Activated naive CD8-positive, alpha-beta T cell (primary cell): ENCODE measurements around the gene CTNND2.

Experiments used
- H3K27ac Mint-ChIP-seq: one replicate; pipeline ENCODE4 v1.8.0; 2021; ENCODE audit warnings: mixed read lengths
- H3K27me3 Mint-ChIP-seq: one replicate; pipeline ENCODE4 v1.8.0; 2021; ENCODE audit warnings: mixed read lengths
- H3K36me3 Mint-ChIP-seq: one replicate; pipeline ENCODE4 v1.8.0; 2021; ENCODE audit warnings: mixed read lengths
- H3K4me1 Mint-ChIP-seq: one replicate; pipeline ENCODE4 v1.8.0; 2021; ENCODE audit warnings: low read depth, mixed read lengths
- H3K4me3 Mint-ChIP-seq: one replicate; pipeline ENCODE4 v1.8.0; 2021; ENCODE audit warnings: mild to moderate bottlenecking, mixed read lengths
- H3K9me3 Mint-ChIP-seq: one replicate; pipeline ENCODE4 v1.8.0; 2021; ENCODE audit warnings: low read depth, mixed read lengths

CTNND2 gene

DNA sequence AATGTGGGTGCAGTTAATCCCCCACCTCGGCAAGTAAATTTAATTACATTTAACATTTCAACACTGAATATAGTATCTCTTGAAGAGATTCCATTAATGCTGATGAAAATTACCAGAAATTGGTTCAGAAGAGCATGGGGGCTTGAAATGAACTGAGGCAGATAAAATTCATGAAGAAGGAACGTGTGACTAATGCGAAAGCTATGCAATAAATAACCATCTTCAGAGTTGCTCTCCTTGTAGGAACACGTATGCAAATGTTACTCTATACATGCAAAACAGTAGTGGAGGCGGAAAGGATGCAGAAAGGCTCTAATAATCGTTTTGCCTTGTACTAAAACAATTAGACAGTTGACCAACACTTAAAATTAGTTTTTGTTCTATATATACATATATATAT is 320.2 kb downstream of the CTNND2 start:
- Mint-ChIP-seq H3K27ac (no peak overlapping the region), H3K4me1 (no peaks in the 10 kb centered on the region), H3K27me3 (no peaks in the 10 kb centered on the region), H3K4me3 (no peak overlapping the region), H3K36me3 (no peaks in the 10 kb centered on the region), H3K9me3 (no peaks in the 10 kb centered on the region)

DNA sequence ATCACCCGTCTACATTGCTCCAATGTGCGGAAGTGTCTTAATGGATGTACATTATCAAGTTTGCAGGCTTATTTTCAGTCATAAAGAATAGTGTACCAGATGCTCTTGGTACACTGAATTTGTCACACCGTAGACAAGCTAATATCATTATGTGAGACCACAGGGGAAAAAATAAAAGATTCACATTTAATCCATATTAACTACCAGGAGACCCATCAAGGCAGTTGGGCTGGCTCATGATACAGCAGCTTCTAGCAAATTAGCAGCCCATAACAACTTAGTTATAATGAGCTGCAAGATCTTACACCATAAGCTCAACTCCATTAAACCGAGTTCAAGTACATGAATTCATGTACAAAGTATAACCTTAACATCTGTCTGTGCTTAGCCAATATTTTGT is 324.9 kb downstream of the CTNND2 start:
- no peaks in the 10 kb centered on the region for H3K36me3 Mint-ChIP-seq
- H3K27me3 Mint-ChIP-seq, result no peaks in the 10 kb centered on the region
- no peaks in the 10 kb centered on the region for H3K4me1 Mint-ChIP-seq
- no peak overlapping the region for H3K27ac Mint-ChIP-seq
- no peaks in the 10 kb centered on the region for H3K9me3 Mint-ChIP-seq
- no peak overlapping the region for H3K4me3 Mint-ChIP-seq

- Mint-ChIP-seq H3K4me3 (no peak overlapping the region), H3K36me3 (no peaks in the 10 kb centered on the region), H3K27ac (no peak overlapping the region), H3K4me1 (no peaks in the 10 kb centered on the region), H3K27me3 (no peaks in the 10 kb centered on the region), H3K9me3 (peaks cover 4% of the 10 kb centered on the region)
Observed at GRCh38 chr5:11574787-11575186, 329.5 kb downstream of the CTNND2 start.

DNA sequence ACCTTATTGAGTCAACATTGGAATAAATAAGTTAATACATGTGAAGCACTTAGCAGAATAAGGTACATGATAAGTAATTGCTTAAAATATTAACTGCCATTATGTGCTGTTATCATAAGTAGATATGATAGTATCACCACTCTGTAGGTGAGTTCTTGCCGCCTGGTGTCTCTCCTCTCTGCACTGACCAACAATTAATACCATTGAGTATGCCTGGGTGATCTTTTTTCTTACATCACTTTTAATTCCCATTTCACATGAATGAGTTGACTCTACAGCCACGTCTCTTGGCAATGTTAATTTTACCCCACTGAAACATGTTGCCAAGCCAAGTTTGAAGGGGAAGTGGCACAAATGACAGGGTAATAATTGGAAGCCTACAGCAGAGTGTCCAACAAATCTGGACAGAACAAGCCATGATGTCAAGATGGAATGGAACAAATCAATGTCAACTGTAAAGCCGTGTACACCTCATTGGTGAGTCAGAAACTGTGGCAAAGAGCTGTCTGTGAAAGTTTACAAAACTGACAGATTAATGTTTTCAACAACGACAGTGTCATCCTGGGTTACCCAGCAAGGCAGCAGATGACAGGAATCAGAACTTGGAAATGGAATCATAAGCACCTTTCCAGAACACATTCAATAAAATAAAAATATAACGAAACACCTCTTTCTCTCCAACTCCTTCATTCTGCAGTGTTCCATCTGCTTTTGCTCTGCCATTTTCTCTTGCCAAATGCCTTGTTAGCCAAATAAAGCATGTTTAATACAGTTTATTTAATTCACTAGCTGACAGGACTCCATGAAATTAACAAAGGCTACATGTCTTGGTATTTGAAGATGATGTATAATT is 330.9 kb downstream of the CTNND2 start:
- H3K27ac Mint-ChIP-seq, result no peak overlapping the region
- no peaks in the 10 kb centered on the region for H3K27me3 Mint-ChIP-seq
- peaks cover 4% of the 10 kb centered on the region for H3K9me3 Mint-ChIP-seq
- no peaks in the 10 kb centered on the region for H3K4me1 Mint-ChIP-seq
- H3K4me3 Mint-ChIP-seq, result no peak overlapping the region
- H3K36me3 Mint-ChIP-seq, result no peaks in the 10 kb centered on the region

DNA sequence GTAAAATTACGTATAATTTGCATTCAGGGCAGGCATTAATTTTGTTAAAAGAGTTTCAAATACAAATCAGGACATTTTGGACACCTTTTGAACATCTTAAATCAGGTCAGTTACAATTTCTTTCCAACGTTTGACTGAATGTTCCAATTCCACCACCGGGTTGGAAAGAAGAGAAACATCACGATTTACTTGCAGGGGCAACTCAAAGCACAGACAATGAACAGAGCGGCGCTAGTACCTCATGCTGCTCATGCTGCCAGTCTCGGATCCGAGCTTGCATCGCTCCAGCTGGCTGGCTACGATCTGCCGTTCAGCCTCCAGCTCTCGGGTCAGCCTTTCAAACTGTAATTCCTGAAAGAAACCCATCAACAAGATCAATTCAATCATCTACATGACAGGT is 339.5 kb downstream of the CTNND2 start:
- Mint-ChIP-seq H3K36me3 (no peaks in the 10 kb centered on the region), H3K27me3 (no peaks in the 10 kb centered on the region), H3K4me3 (no peak overlapping the region), H3K27ac (no peak overlapping the region), H3K9me3 (peaks cover 3% of the 10 kb centered on the region), H3K4me1 (no peaks in the 10 kb centered on the region)

DNA sequence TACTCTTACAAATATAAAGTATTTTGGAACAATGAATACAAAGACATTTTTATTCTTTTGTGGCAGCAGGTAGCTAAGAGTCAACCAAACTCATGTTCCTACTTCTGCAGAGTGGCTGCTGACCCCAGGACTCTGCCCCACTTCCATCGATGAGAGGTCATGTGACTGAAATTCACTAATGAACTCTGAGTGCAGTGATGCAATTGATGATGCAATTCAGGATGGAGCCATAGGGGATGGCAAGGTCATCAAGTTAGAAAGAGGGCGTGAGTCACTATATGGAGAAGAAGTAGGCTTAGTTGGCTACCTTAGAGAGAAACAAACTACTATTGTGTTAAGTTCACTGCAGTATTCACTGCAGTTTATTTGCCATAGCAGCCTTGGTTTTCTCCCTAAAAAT is 340.4 kb downstream of the CTNND2 start:
- H3K4me1 Mint-ChIP-seq, result no peaks in the 10 kb centered on the region
- no peaks in the 10 kb centered on the region for H3K36me3 Mint-ChIP-seq
- no peak overlapping the region for H3K27ac Mint-ChIP-seq
- no peaks in the 10 kb centered on the region for H3K27me3 Mint-ChIP-seq
- H3K4me3 Mint-ChIP-seq, result no peak overlapping the region
- H3K9me3 Mint-ChIP-seq, result peaks cover 3% of the 10 kb centered on the region

- no peaks in the 10 kb centered on the region for H3K36me3 Mint-ChIP-seq
- H3K9me3 Mint-ChIP-seq, result peaks cover 3% of the 10 kb centered on the region
- H3K4me3 Mint-ChIP-seq, result no peak overlapping the region
- no peak overlapping the region for H3K27ac Mint-ChIP-seq
- H3K4me1 Mint-ChIP-seq, result no peaks in the 10 kb centered on the region
- H3K27me3 Mint-ChIP-seq, result no peaks in the 10 kb centered on the region
Observed at GRCh38 chr5:11560915-11561697, 343.1 kb downstream of the CTNND2 start.

GRCh38 chr5:11557063-11557462 is 347.2 kb downstream of the CTNND2 start:
- H3K4me3 Mint-ChIP-seq, result no peak overlapping the region
- H3K36me3 Mint-ChIP-seq, result no peaks in the 10 kb centered on the region
- no peaks in the 10 kb centered on the region for H3K27me3 Mint-ChIP-seq
- no peaks in the 10 kb centered on the region for H3K4me1 Mint-ChIP-seq
- H3K9me3 Mint-ChIP-seq, result no peaks in the 10 kb centered on the region
- H3K27ac Mint-ChIP-seq, result no peak overlapping the region

GRCh38 chr5:11555171-11555570 is 349.1 kb downstream of the CTNND2 start:
- H3K4me1 Mint-ChIP-seq, result no peaks in the 10 kb centered on the region
- no peaks in the 10 kb centered on the region for H3K27me3 Mint-ChIP-seq
- H3K9me3 Mint-ChIP-seq, result no peaks in the 10 kb centered on the region
- H3K36me3 Mint-ChIP-seq, result no peaks in the 10 kb centered on the region
- no peak overlapping the region for H3K27ac Mint-ChIP-seq
- H3K4me3 Mint-ChIP-seq, result no peak overlapping the region

DNA sequence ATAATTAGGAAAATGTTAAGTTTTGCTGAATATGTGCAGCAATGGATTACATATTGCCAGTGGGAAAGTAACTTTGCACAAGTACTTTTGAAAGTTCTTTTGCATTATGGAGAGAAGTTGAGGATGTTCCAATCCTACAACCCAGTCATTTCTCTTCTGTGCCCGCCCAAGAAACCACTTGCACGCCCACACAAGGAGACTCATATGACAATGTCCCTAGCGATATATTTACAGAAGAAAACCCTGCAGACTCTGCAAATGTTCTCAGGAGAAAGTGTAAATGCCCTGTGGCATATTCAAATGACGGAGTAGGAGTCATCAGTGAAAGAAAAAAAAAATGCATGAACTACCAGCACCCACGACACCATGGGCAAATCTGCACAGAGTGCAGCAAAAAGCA is 356.5 kb downstream of the CTNND2 start:
- no peaks in the 10 kb centered on the region for H3K4me1 Mint-ChIP-seq
- no peak overlapping the region for H3K4me3 Mint-ChIP-seq
- no peaks in the 10 kb centered on the region for H3K27me3 Mint-ChIP-seq
- no peaks in the 10 kb centered on the region for H3K9me3 Mint-ChIP-seq
- H3K36me3 Mint-ChIP-seq, result no peaks in the 10 kb centered on the region
- no peak overlapping the region for H3K27ac Mint-ChIP-seq

DNA sequence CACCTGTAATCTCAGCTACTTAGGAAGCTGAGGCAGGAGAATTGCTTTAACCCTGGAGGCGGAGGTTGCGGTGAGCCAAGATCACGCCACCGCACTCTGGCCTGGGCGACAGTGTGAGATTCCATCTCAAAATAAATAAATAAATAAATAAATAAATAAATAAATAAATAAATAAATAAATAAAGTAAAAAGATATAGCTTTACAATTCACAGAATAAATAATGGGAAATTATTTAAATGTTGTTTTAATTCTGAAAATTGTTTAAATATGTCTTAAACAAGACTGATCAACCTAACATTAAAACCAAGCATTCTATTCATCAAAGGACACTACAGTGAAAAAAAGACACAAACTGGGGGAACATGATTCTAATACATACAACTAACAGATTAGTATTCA is 357.1 kb downstream of the CTNND2 start:
- Mint-ChIP-seq H3K36me3 (no peaks in the 10 kb centered on the region), H3K4me3 (no peak overlapping the region), H3K4me1 (no peaks in the 10 kb centered on the region), H3K27ac (no peak overlapping the region), H3K27me3 (no peaks in the 10 kb centered on the region), H3K9me3 (no peaks in the 10 kb centered on the region)

GRCh38 chr5:11540112-11540511 is 364.1 kb downstream of the CTNND2 start:
- Mint-ChIP-seq H3K9me3 (no peaks in the 10 kb centered on the region), H3K4me1 (no peaks in the 10 kb centered on the region), H3K27ac (no peak overlapping the region), H3K27me3 (peaks cover 2% of the 10 kb centered on the region), H3K4me3 (no peak overlapping the region), H3K36me3 (no peaks in the 10 kb centered on the region)

DNA sequence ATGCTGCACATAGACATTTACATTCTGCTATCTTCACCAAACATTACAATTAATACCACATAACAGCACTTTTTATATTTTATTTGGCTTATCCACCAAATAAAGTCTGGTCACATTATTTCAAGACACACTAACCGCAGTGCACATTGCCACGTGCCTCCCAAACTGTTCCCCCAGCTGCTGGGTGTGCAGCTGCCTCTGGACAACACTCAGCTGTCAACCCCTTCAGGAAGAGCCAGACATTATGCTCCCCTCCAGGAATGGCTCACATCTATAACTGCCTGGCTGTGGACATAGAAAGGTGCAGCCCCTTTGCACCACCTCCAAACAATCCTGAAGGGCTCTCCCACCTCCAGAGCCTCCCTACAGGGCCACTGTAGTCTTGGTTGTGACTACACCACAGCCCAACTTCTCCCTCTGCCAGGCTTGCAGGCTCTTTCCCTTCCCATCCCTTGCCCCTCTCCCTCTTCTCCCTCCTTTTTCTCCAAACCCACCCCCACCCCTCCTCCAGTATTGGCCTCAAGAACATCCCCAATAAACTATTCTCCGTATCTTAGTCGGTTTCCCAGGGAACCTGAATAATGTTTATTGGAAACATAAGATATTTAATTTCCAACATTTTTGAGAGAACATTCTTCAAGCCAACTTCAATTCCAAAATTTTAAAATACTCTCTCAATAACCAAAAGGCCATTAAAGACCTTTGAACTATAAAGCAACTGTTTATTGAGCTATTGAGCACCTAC is 372.3 kb downstream of the CTNND2 start:
- Mint-ChIP-seq H3K9me3 (no peaks in the 10 kb centered on the region), H3K4me1 (no peaks in the 10 kb centered on the region), H3K27me3 (peaks cover 3% of the 10 kb centered on the region), H3K4me3 (no peak overlapping the region), H3K27ac (no peak overlapping the region), H3K36me3 (no peaks in the 10 kb centered on the region)

DNA sequence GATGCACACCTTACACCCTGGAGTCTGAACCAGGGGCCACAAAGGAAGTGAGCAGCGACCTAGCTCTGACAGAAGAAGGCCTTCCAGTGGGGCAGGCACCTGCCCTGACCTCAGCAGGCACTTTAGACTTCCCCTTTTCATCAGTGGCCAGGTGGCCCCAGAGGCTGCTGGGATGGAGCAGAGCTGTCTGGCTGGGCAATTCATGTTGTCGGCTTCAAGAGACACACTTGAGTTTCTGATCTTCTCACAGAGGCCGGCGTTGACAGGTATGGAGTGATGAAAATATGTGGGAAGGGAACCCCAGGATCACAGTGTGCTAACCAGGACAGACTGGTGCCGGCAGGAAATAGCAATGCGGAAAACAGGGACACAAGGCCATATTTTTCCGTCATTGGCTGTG is 375.5 kb downstream of the CTNND2 start:
- Mint-ChIP-seq H3K27ac (no peak overlapping the region), H3K36me3 (no peaks in the 10 kb centered on the region), H3K9me3 (no peaks in the 10 kb centered on the region), H3K27me3 (peaks cover 1% of the 10 kb centered on the region), H3K4me1 (no peaks in the 10 kb centered on the region), H3K4me3 (no peak overlapping the region)
